Myocyte (in vitro differentiated cells): ENCODE results near the gene PWWP2B. TPM values are rescaled to one million over a fixed set of nuclear protein-coding genes. Genes with fewer than 3 reads are reported as not detected.

ENCODE experiments used
- DNase-seq: peaks from one replicate; pipeline ENCODE4 v3.0.0-alpha.2; 2012; ENCODE audit warnings: low read depth
- total RNA-seq: library from RNA; depleted of rRNA; stranded (reverse); fragments of >200 nt; gene quantifications from 2 replicates; pipeline ENCODE4 v1.2.3, GENCODE V29; 2014

The PWWP2B gene
- total RNA-seq, 1 donor from 2014 or later, result 11.1 TPM

DNA sequence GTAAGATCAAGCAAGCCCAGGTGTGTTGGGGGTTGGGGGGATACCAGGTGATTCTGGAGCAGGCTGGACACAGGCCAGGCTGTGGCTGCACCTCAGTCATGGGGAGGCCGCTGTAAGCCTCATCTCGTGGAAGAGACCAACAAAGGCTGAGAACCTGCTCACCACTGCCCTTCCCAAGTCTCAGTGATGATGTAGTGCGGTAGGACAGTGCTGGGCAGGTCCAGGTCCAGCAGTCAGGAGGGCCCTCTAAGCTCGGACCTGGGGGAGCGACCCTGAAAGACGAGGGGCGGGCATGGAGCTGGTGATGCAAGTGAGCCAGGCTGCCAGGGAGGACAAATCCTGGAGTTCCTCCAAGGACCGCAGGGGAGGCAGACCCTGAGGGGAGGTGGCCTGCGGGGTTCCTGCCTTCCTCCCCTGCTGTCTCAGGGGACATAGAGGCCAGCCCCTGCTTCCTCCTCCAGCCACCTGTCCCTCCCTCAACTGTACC is 3.3 kb upstream of the PWWP2B start:
- DNase-seq, result no peak

DNA sequence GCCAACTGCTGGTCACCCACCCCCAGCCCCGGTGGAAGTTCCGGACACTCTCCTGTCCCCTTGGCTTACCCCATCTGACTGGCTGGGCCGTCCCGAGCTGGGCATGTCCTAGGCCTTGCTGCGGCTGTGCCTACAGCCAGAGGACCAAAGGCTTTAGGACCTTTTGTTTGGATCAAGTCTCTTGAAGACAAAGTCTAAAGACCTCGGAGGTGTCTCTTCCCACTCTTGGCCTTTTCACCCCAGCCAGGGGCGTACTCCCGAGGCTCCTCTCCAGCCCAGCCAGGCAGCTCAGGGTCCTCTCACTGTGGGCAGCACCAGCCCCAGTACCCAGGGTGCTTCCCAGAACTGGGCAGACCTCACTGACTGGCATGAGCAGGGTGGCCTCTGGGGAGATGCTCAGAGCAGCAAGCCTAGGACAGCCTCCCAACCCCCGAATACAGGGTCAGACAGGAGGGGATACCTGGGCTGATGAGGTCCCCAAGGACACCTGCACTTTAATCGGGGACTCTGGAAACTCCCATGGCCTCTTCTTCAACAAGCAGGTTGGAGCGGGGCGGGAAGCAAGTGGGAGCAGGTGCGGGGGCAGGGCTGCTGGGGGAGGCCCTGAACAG is 2.7 kb upstream of the PWWP2B start:
- DNase-seq, result no peak

DNA sequence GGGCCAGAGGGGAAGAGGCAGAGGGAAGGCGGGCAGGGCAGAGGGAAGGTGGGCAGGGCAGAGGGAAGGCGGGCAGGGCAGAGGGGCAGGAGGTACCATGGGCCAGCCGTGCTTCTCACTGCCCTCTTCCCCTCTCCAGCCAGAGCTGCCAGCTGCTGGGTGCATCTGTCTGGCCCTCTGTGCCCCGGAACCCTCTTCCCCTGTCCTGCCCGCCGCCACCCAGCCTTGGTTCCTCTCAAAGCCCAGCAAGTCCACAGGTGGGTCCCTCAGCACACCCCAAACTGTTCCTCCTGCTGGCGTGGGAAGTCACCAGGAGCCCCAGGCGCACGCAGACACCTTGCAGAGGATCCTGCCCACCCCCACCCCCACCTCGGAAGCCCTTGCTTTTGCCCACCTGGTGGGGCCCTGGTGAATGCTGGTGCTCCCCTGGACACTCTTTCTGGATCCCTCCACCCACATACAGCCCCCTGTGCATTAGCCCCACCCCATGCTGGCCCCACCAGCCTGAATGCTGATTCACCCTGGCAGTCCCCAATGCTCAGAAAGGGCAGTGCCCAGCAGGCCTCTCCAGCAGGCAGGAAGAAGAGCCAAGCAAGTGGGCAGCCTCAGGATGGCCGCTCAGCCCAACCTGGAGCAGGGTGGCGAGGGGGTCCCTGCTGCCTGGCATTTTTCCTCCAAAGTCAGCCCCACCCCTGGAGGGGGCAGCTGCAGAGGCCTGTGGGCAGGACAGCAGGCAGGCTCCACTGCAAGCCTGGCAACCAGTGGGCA is 1.9 kb upstream of the PWWP2B start:
- DNase-seq, result no peak

DNA sequence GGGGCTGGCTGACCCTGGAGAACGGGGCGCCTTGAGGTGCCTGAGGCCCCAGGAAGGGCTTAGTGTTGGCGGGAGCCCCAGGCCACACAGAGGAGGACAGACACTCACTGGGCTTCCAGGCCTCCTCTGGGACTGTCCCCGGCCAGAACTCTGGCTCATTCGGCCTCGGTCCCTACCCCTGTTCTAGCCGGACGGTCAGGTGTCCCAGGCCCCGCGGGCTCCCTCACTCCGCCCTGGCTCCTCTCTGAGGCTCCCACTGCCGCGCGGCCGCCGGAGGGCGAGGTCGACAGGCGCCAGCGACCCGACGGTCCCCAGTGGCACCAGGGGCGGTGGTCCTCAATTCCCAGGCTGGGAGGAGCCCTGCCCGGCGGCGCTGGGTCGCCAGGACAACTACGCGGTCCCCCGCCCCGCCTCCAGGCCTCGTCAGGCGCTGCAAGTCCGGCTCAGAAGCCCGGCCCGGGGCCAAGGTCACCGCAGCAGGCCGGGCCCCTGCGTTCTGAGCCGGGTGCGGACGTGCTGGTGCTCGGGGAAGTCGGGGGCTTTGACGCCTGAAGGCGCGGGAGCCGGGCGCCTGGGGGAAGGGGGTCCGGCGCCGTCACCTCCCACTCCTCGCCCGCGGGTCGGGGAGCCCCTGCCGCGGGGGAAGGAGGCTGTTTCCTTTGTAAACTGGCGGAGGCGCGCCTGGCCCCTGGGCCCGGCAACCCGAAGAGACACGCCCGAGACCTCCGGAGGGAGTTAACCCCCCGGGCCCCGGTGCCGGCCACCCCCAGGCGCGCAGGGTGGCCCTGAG is 1.1 kb upstream of the PWWP2B start:
- DNase-seq, result no peak

DNA sequence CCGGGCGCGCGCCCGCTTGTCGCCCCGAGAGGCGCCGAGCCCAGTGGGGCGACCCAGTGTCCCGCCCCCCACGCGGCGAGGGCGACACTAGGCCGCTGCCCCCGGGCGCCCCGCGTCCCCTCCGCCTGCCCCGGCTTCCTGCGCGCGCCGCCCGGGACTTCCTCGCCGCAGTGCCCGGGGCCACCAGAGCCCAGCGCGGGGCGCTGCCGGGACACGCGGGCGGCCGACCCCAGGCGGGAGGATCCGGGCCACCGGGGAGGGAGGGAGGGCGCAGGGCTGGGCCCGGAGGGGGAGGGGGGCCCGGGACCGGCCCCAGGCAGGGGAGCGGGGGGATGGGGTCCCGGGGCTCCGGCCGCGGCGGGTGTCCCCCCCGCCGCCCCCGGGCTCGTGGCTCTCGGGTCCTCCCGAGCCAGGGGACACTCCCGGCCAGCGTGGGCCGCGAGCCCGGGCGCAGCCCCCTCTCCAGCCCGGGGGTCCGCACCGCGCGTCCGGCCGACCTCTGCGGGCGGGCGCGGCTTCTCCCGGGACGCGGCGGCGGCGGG is 435 bp upstream of the PWWP2B start:
- DNase-seq, result peak; percentile 72

DNA sequence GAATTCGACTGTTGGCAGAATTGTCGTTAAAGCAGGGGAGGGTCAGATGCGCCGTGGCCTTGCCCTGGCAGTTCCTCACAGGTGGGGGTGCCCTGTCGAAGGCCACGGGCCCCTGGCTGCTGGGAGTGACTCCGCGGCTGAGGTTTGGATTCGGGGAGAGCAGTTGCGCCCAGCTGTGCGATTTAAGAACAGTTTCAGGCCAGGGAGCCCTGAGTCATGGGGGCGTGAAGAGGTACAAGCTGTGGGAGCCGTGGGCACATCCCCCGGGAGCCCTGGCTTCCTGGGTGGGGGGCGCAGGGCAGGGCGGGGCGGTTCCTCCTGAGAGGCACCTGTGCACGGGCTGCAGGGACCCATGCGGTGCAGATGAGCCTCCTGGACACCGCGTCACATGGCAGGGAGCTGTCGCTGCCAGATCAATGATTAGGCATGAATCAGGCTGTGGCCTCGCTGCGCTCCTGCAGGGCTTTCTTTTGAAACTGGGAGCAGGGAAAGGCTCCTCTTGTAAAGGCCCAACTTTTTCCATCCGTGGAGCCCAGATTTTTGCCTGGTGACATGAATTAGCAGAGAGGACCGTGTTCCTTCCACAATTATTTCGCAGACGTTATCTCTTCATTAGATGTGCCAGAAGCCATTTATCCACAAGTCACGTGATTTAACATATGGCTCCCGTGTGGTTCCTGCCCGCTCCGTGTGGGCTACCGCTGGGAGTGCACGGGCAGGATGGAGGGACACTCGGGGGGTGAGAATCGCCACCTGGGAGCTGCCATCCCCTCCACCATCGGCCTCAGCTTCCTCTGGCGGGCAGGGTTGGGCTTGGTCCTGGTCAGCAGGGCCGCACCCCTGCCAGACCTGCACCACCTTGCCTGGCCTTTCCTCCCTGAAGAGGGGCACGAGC is 918 bp downstream of the PWWP2B start:
- DNase-seq, result peak; percentile 69

DNA sequence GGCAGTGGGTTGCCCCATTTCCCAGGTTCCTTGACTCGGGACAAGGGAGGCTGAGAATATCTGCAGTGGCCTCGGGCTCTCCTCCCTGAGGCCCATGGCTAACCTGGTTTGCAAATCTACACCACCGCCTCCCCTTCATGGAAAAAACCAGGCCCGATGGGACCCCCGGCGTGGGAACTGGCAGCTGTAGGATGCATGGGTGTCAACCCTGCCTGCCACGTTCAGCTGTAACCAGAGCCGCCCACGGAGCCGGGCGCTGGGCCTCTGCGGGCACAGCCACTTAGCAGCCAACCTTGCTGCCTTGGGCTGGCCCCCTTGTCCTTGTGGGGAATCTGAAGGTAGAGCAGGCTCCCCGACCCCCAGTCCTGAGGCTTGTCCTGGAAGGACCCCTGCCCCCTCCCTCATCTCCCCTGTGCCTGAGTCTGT is 1.6 kb downstream of the PWWP2B start:
- no peak for DNase-seq

DNA sequence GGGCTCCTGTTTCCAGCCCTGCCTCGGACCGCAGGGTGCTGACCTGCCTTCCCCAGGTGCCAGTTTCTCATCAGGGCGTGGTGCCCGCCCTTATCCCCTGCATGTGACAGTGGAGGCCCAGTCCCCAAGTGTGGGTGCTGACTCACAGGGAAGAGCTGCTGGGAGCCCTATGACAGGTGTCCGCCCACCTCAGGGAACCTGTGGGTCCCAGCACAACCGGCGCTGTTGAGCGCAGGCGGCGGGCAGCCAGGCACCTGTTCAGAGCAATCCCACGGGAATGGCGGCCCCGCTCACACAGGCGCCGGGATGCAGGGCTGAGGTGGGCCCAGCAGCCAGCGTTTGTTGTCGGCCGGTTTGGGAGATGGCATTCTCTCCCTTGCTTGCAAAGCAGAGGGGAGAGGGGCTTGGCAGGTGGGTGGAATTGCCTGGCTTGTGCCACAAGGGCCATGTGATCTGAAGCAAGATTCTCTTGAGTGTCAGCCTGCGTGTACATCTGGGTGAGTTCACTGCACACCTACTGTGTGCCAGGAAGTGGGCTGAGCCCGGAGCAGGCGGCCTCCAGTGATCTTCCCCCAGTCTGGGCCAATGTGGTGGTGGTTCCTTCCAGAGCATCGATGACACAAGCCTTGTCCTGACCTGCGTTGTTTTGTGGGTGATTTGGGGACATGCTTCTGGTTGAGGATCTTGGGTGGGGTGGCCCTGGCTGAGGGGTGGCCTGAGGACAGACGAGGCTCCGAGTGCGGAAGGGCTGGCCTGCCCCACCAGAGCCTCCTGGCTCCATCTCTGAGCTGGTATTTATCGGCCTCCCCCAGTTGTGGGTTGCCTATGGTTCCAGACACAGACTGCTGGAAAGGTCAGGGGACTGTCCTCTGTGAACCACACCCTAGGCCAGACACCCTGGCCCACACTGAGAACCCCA is 2.4 kb downstream of the PWWP2B start:
- DNase-seq, result no peak

DNA sequence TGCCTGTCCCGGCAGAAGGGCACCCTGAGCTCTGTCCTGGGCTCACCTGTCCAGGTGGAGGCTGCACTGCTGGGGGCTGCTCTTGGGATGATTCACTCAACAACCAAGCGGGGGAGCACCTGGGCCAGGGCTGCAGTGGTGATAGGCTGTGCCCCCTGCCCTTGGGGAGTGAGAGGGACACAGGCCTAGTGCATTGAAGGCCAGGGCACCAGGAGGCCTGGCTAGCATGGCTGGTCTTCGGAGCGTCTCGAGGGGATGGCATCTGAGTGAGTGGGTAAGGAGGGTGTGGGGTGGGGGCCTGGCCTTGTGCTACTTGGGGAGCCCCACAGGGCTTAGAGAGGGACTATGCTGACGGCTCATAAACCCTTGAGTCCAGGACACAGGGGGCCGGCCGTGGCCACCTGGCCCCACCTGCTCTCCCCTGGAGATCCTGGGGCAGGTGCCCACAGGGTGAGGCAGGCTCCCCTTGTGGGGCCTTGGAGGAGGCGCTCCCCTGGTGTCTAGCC is 3.1 kb downstream of the PWWP2B start:
- no peak for DNase-seq

DNA sequence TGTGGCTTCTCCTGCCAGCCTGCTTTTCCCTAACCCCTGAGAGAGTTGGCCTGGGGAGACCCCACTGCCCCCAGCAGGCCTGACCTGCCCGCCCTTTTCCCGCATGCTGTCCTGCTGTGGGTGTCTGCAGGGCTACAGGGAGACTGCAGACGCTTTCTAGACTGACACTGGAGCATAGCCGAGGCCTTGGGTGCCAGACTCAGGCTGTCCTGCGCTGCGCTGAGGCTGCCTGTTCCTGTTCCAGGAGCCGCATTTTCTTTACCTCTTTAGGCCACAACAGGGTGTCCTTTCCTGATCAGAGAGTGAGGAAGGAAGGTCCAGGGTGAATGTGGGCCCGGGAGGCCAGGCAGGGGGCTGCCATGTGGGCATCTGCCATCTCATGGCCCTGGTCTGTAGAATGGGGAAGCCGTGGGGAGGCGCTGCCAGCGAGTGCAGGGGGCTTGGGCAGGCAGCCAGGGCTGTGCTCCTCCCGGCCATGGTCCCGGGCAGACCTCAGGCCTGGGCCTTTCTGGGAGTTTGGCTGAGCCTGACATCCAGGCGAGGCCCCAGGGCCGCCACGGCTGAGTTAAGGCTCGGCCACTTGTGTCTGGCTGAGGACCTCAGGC is 3.6 kb downstream of the PWWP2B start:
- no peak for DNase-seq

DNA sequence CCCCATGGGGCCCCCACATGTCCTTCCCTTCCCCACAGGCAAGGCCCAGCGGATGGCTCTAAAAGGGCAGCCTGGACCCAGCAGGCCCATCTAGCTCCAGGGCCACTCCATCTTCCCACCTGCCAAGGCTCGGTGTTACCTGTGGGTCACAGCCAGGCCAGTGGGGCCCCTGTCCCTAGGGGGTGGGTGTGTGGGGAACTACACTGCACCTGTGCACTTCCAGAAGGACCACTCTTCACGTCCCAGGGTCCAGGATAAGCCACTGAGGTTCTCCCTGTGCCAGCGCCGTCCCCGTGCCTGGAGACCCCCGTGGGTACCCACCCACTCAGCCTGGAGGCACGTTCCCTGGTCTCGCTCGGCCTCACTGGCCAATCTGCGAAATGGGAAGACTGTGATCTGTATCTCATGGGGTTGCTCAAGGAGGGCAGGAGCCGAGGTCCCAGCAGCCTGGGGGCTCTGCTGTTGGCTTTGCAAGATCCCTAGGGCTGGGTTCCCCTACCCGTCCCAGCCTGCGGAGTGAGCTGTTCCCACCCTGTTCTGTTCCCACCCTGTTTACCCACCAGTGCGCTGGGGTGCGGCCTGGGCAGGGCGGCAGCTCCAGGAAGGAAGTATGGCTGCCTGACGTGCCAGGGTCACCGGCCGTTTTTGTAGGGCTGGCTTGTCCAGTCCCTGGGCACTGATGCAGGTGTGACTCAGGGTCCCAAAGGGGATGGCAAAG is 4.6 kb downstream of the PWWP2B start:
- no peak for DNase-seq

DNA sequence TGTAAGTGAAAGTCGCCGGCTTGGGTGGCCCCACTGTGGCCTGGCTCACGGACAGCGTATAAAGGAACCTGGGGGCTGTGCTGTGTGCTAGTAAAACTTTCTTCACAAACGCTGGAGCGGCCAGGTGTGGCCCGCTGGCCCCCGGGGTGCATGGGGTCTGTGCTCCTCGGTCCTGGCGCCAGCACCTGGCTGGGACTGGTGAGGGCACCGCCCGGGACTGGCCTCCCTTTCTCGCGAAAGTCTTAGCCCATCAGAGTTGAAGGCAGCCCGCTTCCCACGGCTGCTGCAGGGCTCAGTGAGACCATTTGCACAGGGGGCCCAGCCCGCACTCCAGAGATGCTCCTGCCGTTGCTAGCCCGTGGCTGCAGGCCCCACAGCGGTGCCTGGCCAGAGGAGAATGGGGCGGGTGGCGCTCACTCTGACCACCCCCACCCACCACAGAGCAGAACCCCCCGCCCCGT is 5.8 kb downstream of the PWWP2B start:
- no peak for DNase-seq

DNA sequence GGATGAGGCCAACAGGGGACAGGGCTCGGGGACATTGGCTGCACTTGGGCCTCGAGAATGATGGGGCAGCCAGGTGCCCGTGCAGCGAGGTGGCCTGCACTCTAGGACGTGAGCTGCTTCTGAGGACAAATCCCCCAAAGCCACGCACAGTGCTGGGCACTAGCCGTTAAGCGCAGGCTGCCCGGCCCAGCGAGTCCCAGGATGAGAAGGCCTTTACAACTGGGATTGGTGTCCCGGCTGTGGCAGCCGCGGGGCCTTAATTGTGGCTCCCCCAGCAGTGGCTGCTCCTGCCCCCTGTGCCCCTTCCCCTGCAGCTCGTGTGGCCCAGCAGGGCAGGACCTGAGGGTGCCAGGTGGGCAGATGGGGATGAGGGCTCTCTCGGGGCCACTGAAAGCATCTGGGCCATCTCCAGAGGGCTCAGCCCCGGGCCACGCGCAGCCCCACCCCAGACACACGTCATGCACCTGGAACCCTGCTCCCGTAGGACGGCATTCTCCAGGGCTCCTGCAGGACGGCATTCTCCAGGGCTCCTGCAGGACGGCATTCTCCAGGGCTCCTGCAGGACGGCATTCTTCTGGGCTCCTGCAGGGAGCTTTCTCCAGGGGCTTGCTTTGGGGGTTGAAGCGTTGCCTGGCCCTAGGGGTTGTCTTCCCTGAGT is 6.6 kb downstream of the PWWP2B start:
- DNase-seq, result no peak

DNA sequence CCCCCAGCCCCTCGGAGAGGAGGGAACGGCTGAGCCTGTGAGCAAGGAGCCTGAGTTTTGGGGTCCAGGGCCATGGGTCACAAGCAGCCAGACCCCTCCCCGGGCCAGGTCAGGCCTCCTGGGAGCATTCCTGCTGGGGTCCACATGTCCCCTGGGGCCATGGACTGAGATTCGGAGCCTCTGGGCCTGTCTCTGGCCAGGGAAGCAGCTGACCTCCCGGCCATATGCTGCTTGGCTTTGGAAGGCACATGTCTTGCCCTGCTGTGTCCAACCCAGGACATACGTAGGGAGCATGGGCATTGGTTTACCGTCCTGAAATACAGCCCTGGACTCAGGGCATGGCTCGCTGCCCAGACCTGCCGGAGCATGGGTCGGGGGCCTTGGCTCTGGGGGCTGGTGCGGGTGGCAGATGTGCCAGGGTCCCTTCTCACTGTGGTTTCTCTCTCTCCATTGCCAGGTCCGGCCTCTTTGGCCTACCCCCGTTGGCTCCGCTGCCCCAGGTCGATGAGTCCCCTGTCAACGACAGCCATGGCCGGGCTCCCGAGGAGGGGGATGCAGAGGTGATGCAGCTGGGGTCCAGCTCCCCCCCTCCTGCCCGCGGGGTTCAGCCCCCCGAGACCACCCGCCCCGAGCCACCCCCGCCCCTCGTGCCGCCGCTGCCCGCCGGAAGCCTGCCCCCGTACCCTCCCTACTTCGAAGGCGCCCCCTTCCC is 7.3 kb downstream of the PWWP2B start:
- no peak for DNase-seq

DNA sequence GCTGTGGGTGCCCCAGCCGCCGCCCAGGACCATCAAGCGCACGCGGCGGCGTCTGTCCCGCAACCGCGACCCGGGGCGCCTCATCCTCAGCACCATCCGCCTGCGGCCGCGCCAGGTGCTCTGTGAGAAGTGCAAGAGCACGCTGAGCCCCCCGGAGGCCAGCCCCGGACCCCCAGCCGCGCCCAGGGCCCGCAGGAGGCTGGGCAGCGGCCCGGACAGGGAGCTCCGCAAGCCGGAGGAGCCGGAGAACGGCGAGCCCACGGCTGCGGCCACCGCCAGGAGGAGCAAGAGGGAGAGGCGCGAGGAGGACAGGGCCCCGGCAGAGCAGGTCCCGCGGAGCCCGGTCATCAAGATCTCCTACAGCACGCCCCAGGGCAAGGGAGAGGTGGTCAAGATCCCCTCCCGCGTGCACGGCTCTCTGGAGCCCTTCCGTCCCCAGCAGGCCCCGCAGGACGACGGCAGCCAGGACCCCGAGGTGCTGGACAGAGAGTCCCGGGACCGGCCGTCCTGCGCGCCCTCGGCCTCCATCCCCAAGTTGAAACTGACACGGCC is 8.0 kb downstream of the PWWP2B start:
- no peak for DNase-seq

DNA sequence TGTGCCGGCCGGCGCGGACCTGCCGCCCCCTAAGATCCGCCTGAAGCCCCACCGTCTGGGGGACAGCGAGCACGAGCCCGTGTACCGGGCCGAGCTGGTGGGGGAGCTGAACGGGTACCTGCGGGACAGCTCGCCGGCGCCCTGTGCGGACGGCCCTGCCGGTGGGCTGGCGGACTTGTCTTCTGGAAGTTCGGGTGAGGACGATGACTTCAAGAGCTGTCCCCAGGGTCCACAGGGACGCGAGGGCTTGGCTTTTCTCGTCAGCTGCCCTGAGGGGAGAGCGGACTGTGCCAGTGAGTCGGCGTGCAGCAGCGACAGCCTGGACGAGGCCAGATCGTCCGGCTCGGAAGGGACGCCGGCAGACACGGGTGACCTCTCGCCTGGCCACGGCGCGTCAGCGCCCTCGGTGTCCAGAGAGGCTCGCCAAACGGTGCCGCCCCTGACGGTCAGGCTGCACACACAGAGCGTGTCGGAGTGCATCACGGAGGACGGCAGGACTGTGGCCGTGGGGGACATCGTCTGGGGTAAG is 8.5 kb downstream of the PWWP2B start:
- DNase-seq, result no peak
